ENCODE results near the gene ZNF154. TPM values are rescaled to one million over a fixed set of nuclear protein-coding genes. Genes with fewer than 3 reads are reported as not detected.

ZNF154 gene
- polyA plus RNA-seq, 2 of the 4 experiments (the other 2 are of a cell fraction): not detected

DNA sequence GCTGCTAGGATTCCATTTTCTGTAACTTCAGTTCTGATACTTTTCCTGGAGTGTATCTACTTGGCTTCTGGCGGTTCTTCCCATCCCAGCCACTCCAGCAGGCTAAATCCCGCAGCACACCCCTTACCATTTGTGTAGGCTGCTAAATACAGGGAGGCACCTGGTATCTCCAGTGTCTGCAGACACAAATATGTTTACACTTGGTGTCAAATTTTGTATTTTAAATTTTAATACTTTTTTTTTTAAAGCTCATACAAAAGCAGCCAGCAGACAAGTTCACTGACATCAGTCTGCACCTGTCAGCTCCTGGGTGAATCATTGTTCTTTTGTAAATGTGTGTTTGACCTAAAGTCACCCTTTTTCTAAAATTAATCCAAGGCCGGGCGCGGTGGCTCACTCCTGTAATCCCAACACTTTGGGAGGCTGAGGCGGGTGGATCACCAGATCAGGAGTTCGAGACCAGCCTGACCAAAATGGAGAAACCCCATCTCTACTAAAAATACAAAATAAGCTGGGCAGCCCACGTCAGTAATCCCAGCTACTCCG is 43.7 kb downstream of the ZNF154 start:
- Histone ChIP-seq H3K9me3 (peaks cover 72% of the 10 kb centered on the region), H3K4me3 (no peak overlapping the region; the same call in 2 of the 3 replicates), H3K4me1 (no peaks in the 10 kb centered on the region), H3K27ac (no peak overlapping the region), H3K4me2 (no peak overlapping the region; the same call in 2 of the 3 replicates)
- DNase-seq (ENCODE audit: low read depth in 1 of 2, low spot score in 1 of 2) (no peak), ATAC-seq (no peak), FAIRE-seq (no peak)
- ChIA-PET POLR2A (interaction anchor here (1.1 kb wide), 1 partner anchor 51 kb away, joined by 3 read pairs; the partner anchor contains the start of gene ZNF134), CTCF (interaction anchor here (1.7 kb wide), 2 partner anchors 16 to 20 kb away, joined by 4 to 7 read pairs; partner anchors contain the start of gene ZNF551)
- 43% methylated on average over 9 of the region's 9 CpGs for WGBS (ENCODE audit: missing lambda C conversion rate)
- TF ChIP-seq RAD21 (conservative IDR thresholded peaks at IDR 0.05 in 1 of 2, IDR thresholded peaks at IDR 0.05 in 1 of 2) (no peak), CHD2 (IDR thresholded peaks at IDR 0.05; ENCODE audit: low read length, partially characterized antibody) (no peak), MAZ (IDR thresholded peaks at IDR 0.05; ENCODE audit: borderline replicate concordance, low read depth, low read length) (no peak), RARB (CRISPR knock-in tag; IDR thresholded peaks at IDR 0.05) (no peak), FOSB (CRISPR knock-in tag; IDR thresholded peaks at IDR 0.05) (no peak), FOXS1 (CRISPR knock-in tag; IDR thresholded peaks at IDR 0.05) (no peak), TP53 (CRISPR knock-in tag; IDR thresholded peaks at IDR 0.05) (no peak), BHLHE40 (IDR thresholded peaks at IDR 0.05; ENCODE audit: low read depth, low read length) (no peak), HOXB13 (CRISPR knock-in tag; IDR thresholded peaks at IDR 0.05; ENCODE audit: low read depth) (no peak), CHD4 (IDR thresholded peaks at IDR 0.05; ENCODE audit: borderline replicate concordance) (no peak), EP300 (IDR thresholded peaks at IDR 0.05) (no peak), CTCF (IDR thresholded peaks at IDR 0.05) (no peak), POLR2AphosphoS2 (conservative IDR thresholded peaks at IDR 0.05; ENCODE audit: low read length) (no peak), HOXB5 (CRISPR knock-in tag; IDR thresholded peaks at IDR 0.05) (no peak), JUN (IDR thresholded peaks at IDR 0.05) (no peak)
- TF ChIP-seq, protein P1, sequence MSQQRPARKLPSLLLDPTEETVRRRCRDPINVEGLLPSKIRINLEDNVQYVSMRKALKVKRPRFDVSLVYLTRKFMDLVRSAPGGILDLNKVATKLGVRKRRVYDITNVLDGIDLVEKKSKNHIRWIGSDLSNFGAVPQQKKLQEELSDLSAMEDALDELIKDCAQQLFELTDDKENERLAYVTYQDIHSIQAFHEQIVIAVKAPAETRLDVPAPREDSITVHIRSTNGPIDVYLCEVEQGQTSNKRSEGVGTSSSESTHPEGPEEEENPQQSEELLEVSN (IDR thresholded peaks at IDR 0.05; ENCODE audit: borderline replicate concordance, low read depth): no peak

- ChIA-PET POLR2A (interaction anchor here (1.1 kb wide), 1 partner anchor 50 kb away, joined by 3 read pairs; the partner anchor contains the start of gene ZNF134), CTCF (interaction anchor here (0.6 to 1.7 kb wide), 4 partner anchors 12 to 481 kb away, joined by 3 to 7 read pairs (median 4); partner anchors contain the start of gene ZNF551)
- DNase-seq (ENCODE audit: low read depth in 1 of 2, low spot score in 1 of 2) (peak in 1 of 2 experiments; percentile 33), ATAC-seq (peak; percentile 93 to 95), FAIRE-seq (no peak)
- Histone ChIP-seq H3K4me2 (peak overlapping the region; percentile 66), H3K4me3 (peak overlapping the region; percentile 56), H3K4me1 (no peaks in the 10 kb centered on the region), H3K9me3 (peaks cover 77% of the 10 kb centered on the region), H3K27ac (peak overlapping the region; percentile 2 to 80; a peak in 4 of 6 replicates)
- 6% methylated on average over 61 of the region's 64 CpGs for WGBS (ENCODE audit: missing lambda C conversion rate)
- TF ChIP-seq, protein P2, sequence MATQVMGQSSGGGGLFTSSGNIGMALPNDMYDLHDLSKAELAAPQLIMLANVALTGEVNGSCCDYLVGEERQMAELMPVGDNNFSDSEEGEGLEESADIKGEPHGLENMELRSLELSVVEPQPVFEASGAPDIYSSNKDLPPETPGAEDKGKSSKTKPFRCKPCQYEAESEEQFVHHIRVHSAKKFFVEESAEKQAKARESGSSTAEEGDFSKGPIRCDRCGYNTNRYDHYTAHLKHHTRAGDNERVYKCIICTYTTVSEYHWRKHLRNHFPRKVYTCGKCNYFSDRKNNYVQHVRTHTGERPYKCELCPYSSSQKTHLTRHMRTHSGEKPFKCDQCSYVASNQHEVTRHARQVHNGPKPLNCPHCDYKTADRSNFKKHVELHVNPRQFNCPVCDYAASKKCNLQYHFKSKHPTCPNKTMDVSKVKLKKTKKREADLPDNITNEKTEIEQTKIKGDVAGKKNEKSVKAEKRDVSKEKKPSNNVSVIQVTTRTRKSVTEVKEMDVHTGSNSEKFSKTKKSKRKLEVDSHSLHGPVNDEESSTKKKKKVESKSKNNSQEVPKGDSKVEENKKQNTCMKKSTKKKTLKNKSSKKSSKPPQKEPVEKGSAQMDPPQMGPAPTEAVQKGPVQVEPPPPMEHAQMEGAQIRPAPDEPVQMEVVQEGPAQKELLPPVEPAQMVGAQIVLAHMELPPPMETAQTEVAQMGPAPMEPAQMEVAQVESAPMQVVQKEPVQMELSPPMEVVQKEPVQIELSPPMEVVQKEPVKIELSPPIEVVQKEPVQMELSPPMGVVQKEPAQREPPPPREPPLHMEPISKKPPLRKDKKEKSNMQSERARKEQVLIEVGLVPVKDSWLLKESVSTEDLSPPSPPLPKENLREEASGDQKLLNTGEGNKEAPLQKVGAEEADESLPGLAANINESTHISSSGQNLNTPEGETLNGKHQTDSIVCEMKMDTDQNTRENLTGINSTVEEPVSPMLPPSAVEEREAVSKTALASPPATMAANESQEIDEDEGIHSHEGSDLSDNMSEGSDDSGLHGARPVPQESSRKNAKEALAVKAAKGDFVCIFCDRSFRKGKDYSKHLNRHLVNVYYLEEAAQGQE (IDR thresholded peaks at IDR 0.05): no peak
- TF ChIP-seq, protein P3, sequence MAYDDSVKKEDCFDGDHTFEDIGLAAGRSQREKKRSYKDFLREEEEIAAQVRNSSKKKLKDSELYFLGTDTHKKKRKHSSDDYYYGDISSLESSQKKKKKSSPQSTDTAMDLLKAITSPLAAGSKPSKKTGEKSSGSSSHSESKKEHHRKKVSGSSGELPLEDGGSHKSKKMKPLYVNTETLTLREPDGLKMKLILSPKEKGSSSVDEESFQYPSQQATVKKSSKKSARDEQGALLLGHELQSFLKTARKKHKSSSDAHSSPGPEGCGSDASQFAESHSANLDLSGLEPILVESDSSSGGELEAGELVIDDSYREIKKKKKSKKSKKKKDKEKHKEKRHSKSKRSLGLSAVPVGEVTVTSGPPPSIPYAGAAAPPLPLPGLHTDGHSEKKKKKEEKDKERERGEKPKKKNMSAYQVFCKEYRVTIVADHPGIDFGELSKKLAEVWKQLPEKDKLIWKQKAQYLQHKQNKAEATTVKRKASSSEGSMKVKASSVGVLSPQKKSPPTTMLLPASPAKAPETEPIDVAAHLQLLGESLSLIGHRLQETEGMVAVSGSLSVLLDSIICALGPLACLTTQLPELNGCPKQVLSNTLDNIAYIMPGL (CRISPR knock-in tag; IDR thresholded peaks at IDR 0.05; ENCODE audit: borderline replicate concordance): no peak
- TF ChIP-seq EHMT2 (IDR thresholded peaks at IDR 0.05; ENCODE audit: low read depth) (no peak), ZNF302 (CRISPR knock-in tag; IDR thresholded peaks at IDR 0.05) (no peak), CHD2 (IDR thresholded peaks at IDR 0.05; ENCODE audit: low read length, partially characterized antibody) (no peak), POLR2A (IDR thresholded peaks at IDR 0.05; ENCODE audit: low read length) (no peak), GATA3 (IDR thresholded peaks at IDR 0.05; ENCODE audit: borderline replicate concordance) (no peak)
- TF ChIP-seq, protein P4, sequence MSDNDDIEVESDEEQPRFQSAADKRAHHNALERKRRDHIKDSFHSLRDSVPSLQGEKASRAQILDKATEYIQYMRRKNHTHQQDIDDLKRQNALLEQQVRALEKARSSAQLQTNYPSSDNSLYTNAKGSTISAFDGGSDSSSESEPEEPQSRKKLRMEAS (IDR thresholded peaks at IDR 0.05): 0 out of 2 replicates have a peak, but pooled peaks have one; percentile 31
- TF ChIP-seq, protein P1 (IDR thresholded peaks at IDR 0.05; ENCODE audit: borderline replicate concordance, low read depth): peak; percentile 56; the same call in 1 of the 2 replicates
- TF ChIP-seq, protein P5, sequence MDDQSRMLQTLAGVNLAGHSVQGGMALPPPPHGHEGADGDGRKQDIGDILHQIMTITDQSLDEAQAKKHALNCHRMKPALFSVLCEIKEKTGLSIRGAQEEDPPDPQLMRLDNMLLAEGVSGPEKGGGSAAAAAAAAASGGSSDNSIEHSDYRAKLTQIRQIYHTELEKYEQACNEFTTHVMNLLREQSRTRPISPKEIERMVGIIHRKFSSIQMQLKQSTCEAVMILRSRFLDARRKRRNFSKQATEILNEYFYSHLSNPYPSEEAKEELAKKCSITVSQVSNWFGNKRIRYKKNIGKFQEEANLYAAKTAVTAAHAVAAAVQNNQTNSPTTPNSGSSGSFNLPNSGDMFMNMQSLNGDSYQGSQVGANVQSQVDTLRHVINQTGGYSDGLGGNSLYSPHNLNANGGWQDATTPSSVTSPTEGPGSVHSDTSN (IDR thresholded peaks at IDR 0.05): no peak
These were observed 44.5 kb downstream of the ZNF154 start for GRCh38 chr19:57664269-57665127.

All from A549 (cell line).